DND-41 (cell line): ENCODE results near the gene METRN.

Experiments
- EZH2 ChIP-seq: IDR thresholded peaks from 3 replicates; pipeline ENCODE4 v1.6.1; 2012; ENCODE audit warnings: borderline replicate concordance, low read depth, mild to moderate bottlenecking, moderate library complexity, low read length, inconsistent platforms; ENCODE audit not compliant: severe bottlenecking
- TF ChIP-seq, protein P1 (sequence below): IDR thresholded peaks from 2 replicates; pipeline ENCODE4 v1.5.1; 2012; ENCODE audit warnings: borderline replicate concordance, low read length, moderate library complexity, mild to moderate bottlenecking; ENCODE audit not compliant: poor library complexity, severe bottlenecking; ENCODE audit errors: extremely low read depth

GRCh38 chr16:766008-766819 lies 51.3 kb downstream of the METRN start:
- TF ChIP-seq, protein P1, sequence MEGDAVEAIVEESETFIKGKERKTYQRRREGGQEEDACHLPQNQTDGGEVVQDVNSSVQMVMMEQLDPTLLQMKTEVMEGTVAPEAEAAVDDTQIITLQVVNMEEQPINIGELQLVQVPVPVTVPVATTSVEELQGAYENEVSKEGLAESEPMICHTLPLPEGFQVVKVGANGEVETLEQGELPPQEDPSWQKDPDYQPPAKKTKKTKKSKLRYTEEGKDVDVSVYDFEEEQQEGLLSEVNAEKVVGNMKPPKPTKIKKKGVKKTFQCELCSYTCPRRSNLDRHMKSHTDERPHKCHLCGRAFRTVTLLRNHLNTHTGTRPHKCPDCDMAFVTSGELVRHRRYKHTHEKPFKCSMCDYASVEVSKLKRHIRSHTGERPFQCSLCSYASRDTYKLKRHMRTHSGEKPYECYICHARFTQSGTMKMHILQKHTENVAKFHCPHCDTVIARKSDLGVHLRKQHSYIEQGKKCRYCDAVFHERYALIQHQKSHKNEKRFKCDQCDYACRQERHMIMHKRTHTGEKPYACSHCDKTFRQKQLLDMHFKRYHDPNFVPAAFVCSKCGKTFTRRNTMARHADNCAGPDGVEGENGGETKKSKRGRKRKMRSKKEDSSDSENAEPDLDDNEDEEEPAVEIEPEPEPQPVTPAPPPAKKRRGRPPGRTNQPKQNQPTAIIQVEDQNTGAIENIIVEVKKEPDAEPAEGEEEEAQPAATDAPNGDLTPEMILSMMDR: no peak
- TF ChIP-seq EZH2: no peak
